Endometrium (tissue), 2 donors: ENCODE measurements around the gene BBC3.
"Not testable (repeated sequence)": the region's sequence is repeated elsewhere in the genome, so short reads cannot be mapped to it uniquely, and the experiment has no call there.

Source experiments
- FAIRE-seq: peaks from 2 replicates; lab custom pipeline; 2012; peaks lifted over from hg19 to GRCh38; lab: Jason Lieb, UNC
- donor health status: control.
- donor health status: control.

The BBC3 gene

GRCh38 chr19:47257411-47258169 is 26.6 kb upstream of the BBC3 start:
- FAIRE-seq = no peak

GRCh38 chr19:47256693-47257410 is 25.9 kb upstream of the BBC3 start:
- peak; percentile 92 for FAIRE-seq

- no peak for FAIRE-seq
Observed at GRCh38 chr19:47255879-47256692, 25.1 kb upstream of the BBC3 start, which contains the start of gene CCDC9. CCDC9 (plus strand) TSS chr19:47256525; CDS start chr19:47258401, 1,876 bp downstream.

GRCh38 chr19:47253970-47254369 is 23.0 kb upstream of the BBC3 start:
- FAIRE-seq = no peak

- no peak for FAIRE-seq
Observed at GRCh38 chr19:47253467-47253881, 22.5 kb upstream of the BBC3 start.

- not testable (repeated sequence) for FAIRE-seq
Observed at GRCh38 chr19:47253016-47253415, 22.0 kb upstream of the BBC3 start.

- FAIRE-seq = no peak
Observed at GRCh38 chr19:47247308-47247990, 16.4 kb upstream of the BBC3 start.

- FAIRE-seq = no peak
Observed at GRCh38 chr19:47243776-47244547, 13.0 kb upstream of the BBC3 start.

- no peak for FAIRE-seq
Observed at GRCh38 chr19:47243364-47243775, 12.4 kb upstream of the BBC3 start.

GRCh38 chr19:47241919-47242577 is 11.0 kb upstream of the BBC3 start:
- no peak for FAIRE-seq

GRCh38 chr19:47240996-47241918 is 10.3 kb upstream of the BBC3 start:
- FAIRE-seq = no peak

- no peak for FAIRE-seq
Observed at GRCh38 chr19:47240556-47240955, 9.6 kb upstream of the BBC3 start.

GRCh38 chr19:47239610-47240296 is 8.8 kb upstream of the BBC3 start:
- FAIRE-seq = no peak

- FAIRE-seq = no peak
Observed at GRCh38 chr19:47239152-47239551, 8.2 kb upstream of the BBC3 start.

GRCh38 chr19:47236072-47236675 is 5.2 kb upstream of the BBC3 start:
- FAIRE-seq = no peak

- FAIRE-seq = no peak
Observed at GRCh38 chr19:47232422-47233211, 1.6 kb upstream of the BBC3 start.

- no peak for FAIRE-seq
Observed at GRCh38 chr19:47231215-47232054, 436 bp upstream of the BBC3 start.
